Gastrocnemius medialis (tissue), 4 donors: ENCODE data around the gene ZNF740.

ENCODE experiments used
- POLR2A ChIP-seq, 2 donors: fragments of 450-650 bp; IDR thresholded peaks; one replicate each; pipeline ENCODE4 v1.6.1; 2017; ENCODE audit warnings: antibody characterized with exemption in 2 of 2, mild to moderate bottlenecking in 2 of 2, moderate library complexity in 2 of 2
- TF ChIP-seq, protein P1 (sequence below), 5 experiments: fragments of 450-650 bp in 3 of 5; fragments of 200-600 bp in 2 of 5; sonication (generic) in 2 of 5; IDR thresholded peaks in 4 of 5; conservative IDR thresholded peaks in 1 of 5; 1 replicate in 4 of 5; 2 replicates in 1 of 5; pipeline ENCODE4 v1.5.1; 2016 to 2019; ENCODE audit warnings: antibody characterized with exemption in 5 of 5, mild to moderate bottlenecking in 3 of 5, moderate library complexity in 3 of 5

DNA sequence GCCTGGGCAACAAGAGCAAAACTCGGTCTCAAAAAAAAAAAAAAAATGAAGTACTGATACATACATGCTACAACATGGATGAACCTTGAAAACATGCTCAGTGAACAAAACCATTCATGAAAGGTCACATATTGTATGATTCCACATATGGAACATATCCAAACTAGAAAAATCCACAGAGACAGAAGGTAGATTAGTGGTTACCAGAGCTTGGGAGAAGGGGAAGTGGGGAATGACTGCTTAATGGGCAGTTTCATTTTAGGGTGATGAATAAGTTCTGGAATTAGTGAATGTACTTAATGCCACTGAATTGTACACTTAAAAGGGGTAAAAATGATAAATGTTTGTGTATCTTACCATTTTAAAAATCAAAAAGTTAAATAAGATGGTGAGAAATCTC is 23.8 kb downstream of the ZNF740 start:
- TF ChIP-seq, protein P1, sequence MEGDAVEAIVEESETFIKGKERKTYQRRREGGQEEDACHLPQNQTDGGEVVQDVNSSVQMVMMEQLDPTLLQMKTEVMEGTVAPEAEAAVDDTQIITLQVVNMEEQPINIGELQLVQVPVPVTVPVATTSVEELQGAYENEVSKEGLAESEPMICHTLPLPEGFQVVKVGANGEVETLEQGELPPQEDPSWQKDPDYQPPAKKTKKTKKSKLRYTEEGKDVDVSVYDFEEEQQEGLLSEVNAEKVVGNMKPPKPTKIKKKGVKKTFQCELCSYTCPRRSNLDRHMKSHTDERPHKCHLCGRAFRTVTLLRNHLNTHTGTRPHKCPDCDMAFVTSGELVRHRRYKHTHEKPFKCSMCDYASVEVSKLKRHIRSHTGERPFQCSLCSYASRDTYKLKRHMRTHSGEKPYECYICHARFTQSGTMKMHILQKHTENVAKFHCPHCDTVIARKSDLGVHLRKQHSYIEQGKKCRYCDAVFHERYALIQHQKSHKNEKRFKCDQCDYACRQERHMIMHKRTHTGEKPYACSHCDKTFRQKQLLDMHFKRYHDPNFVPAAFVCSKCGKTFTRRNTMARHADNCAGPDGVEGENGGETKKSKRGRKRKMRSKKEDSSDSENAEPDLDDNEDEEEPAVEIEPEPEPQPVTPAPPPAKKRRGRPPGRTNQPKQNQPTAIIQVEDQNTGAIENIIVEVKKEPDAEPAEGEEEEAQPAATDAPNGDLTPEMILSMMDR (IDR thresholded peaks at IDR 0.05 in 4 of 5, conservative IDR thresholded peaks at IDR 0.05 in 1 of 5) = no peak
- TF ChIP-seq POLR2A (IDR thresholded peaks at IDR 0.05) = no peak
